Uterus (tissue), 4 donors: ENCODE data around the gene BACH2. TPM values are rescaled to one million over a fixed set of nuclear protein-coding genes. Genes with fewer than 3 reads are reported as not detected.
A peak's percentile ranks its signal among the peaks of the same experiment; 100 is the strongest.

Source experiments
- DNase-seq, 2 donors: peaks; one replicate each; pipeline ENCODE4 v3.0.0-alpha.2; 2019 to 2020
- H3K27ac ChIP-seq, 2 donors: fragments of 200-600 bp; sonication (generic); 1 replicate in 1 of 2; 2 replicates in 1 of 2; pipeline ENCODE4 v1.5.1; 2016 to 2018
- H3K27me3 ChIP-seq, 2 donors: fragments of 200-600 bp; sonication (generic); one replicate each; pipeline ENCODE4 v1.5.1; 2018 to 2019; ENCODE audit warnings: control low read depth in 1 of 2
- H3K36me3 ChIP-seq, 2 donors: fragments of 200-600 bp; sonication (generic); one replicate each; pipeline ENCODE4 v1.5.1; 2019; ENCODE audit warnings: control low read depth in 1 of 2
- H3K4me1 ChIP-seq, 2 donors: fragments of 200-600 bp; sonication (generic); one replicate each; pipeline ENCODE4 v1.5.1; 2018 to 2019; ENCODE audit warnings: control low read depth in 1 of 2
- H3K4me3 ChIP-seq, 2 donors: fragments of 200-600 bp; sonication (generic); 1 replicate in 1 of 2; 2 replicates in 1 of 2; pipeline ENCODE4 v1.5.1; 2018 to 2019; ENCODE audit warnings: mild to moderate bottlenecking in 1 of 2
- H3K9me3 ChIP-seq, 2 donors: fragments of 200-600 bp; sonication (generic); one replicate each; pipeline ENCODE4 v1.5.1; 2019; ENCODE audit warnings: control low read depth in 1 of 2
- POLR2A ChIP-seq, 2 donors: fragments of 450-650 bp; IDR thresholded peaks; one replicate each; pipeline ENCODE4 v1.6.1; 2016; ENCODE audit warnings: antibody characterized with exemption in 2 of 2, mild to moderate bottlenecking in 1 of 2, moderate library complexity in 1 of 2
- intact Hi-C: fragments of 100-400 bp; cut with DNase I; formaldehyde crosslinking; loops from one replicate; pipeline ENCODE4 v1.15.1; 2023; ENCODE audit warnings: low total_unique reads
- total RNA-seq, 4 donors: library from RNA; depleted of rRNA in 3 of 4; stranded (reverse); fragments of >200 nt in 3 of 4; gene quantifications; one replicate each; pipeline versions ENCODE4 v1.1.0 to v1.2.4, GENCODE V29; 2014 to 2023
- TF ChIP-seq, protein P1 (sequence below), 4 experiments: fragments of 200-600 bp in 2 of 4; fragments of 450-650 bp in 2 of 4; sonication (generic) in 2 of 4; IDR thresholded peaks; one replicate each; pipeline ENCODE4 v1.5.1; 2016 to 2019; ENCODE audit warnings: antibody characterized with exemption in 4 of 4, mild to moderate bottlenecking in 2 of 4, moderate library complexity in 1 of 4
- donor health status: DM: yes; HTN: yes; CAD: no.

BACH2 gene
- total RNA-seq, 4 donors from 2014 or later = 1.3 to 15.0 (median 9.7) TPM

DNA sequence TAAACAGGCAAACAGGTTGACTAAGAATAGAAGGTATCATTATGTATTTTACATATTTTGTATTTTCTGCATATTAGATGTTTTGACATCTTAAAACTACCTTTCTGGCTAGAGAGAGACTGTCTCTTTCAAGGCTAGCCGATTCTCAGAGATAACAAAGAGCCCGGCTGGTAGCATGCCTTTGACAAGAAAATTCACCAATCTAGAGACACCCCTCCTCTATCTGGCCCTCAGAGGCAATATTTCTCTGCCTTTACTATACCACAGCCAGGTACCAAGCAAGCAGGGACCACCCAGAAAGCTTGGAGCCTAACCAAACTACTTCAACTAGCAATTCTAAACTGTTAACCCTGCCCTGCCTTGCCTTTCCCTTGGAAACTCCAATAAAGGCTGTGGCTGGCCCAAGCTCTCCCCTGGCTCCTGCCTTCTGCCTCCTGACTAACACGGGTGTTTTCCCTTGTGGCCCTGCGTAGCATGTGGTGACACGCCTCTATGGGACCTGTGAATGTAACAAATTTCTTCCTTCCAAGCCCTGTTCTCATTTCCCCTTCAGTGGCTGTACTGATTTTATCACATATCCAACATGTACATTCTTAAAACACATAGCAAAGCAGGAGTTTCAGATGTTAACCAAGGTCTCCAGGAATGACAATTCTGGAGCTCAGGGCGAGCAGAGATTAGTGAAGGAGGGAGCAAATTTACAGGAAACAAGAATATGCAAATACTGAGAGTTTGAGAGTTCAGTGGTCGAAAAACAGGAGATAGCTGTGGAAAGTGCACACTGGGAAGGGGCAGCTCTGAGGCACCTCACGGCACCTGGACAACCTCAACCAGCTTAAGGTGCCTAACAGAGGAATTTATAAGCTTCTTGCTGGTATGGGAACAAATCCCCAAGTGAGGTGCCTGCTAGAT lies 120.8 kb downstream of the BACH2 start:
- DNase-seq = no peak
- no peaks in the 10 kb centered on the region for H3K27me3 ChIP-seq
- no peak for TF ChIP-seq POLR2A (IDR thresholded peaks at IDR 0.05)
- TF ChIP-seq, protein P1, sequence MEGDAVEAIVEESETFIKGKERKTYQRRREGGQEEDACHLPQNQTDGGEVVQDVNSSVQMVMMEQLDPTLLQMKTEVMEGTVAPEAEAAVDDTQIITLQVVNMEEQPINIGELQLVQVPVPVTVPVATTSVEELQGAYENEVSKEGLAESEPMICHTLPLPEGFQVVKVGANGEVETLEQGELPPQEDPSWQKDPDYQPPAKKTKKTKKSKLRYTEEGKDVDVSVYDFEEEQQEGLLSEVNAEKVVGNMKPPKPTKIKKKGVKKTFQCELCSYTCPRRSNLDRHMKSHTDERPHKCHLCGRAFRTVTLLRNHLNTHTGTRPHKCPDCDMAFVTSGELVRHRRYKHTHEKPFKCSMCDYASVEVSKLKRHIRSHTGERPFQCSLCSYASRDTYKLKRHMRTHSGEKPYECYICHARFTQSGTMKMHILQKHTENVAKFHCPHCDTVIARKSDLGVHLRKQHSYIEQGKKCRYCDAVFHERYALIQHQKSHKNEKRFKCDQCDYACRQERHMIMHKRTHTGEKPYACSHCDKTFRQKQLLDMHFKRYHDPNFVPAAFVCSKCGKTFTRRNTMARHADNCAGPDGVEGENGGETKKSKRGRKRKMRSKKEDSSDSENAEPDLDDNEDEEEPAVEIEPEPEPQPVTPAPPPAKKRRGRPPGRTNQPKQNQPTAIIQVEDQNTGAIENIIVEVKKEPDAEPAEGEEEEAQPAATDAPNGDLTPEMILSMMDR (IDR thresholded peaks at IDR 0.05) = no peak
- no peaks in the 10 kb centered on the region for H3K4me1 ChIP-seq
- no peaks in the 10 kb centered on the region for H3K36me3 ChIP-seq
- no peak overlapping the region for H3K27ac ChIP-seq
- intact Hi-C loops = no loop called here
- no peak overlapping the region for H3K4me3 ChIP-seq
- H3K9me3 ChIP-seq = no peaks in the 10 kb centered on the region

- Histone ChIP-seq H3K4me3 (no peak overlapping the region), H3K27ac (no peak overlapping the region), H3K36me3 (no peaks in the 10 kb centered on the region), H3K27me3 (no peaks in the 10 kb centered on the region), H3K9me3 (no peaks in the 10 kb centered on the region), H3K4me1 (peaks cover 2 to 5% of the 10 kb centered on the region in 2 donors)
- intact Hi-C loops = no loop called here
- TF ChIP-seq, protein P1 (IDR thresholded peaks at IDR 0.05) = no peak
- no peak for TF ChIP-seq POLR2A (IDR thresholded peaks at IDR 0.05)
- DNase-seq = no peak
Observed at GRCh38 chr6:90173262-90173925, 123.2 kb downstream of the BACH2 start.

DNA sequence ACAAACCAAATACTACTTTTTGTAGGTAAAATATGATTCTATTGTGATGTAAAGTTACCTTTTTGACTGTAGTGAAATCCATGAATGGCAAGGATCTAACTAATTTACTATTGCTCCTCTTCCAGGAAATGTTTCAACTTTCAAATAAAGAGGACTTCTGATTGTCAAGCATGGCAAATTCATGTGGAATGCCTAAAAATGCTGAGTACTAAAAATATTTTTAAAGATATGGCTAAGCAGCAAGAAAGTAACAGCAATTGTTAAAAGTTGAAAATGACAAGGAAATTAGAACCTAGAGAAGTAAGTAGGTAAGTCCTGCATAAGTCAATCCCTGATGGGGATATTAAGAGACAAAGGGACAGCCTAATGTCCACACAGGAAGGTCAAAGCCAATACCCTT lies 126.0 kb downstream of the BACH2 start:
- intact Hi-C loops = no loop called here
- Histone ChIP-seq H3K9me3 (no peaks in the 10 kb centered on the region), H3K4me3 (no peak overlapping the region), H3K27me3 (no peaks in the 10 kb centered on the region), H3K27ac (no peak overlapping the region), H3K36me3 (no peaks in the 10 kb centered on the region), H3K4me1 (peaks cover 5% of the 10 kb centered on the region in 2 donors)
- TF ChIP-seq POLR2A (IDR thresholded peaks at IDR 0.05) = no peak
- TF ChIP-seq, protein P1 (IDR thresholded peaks at IDR 0.05) = no peak
- no peak for DNase-seq

DNA sequence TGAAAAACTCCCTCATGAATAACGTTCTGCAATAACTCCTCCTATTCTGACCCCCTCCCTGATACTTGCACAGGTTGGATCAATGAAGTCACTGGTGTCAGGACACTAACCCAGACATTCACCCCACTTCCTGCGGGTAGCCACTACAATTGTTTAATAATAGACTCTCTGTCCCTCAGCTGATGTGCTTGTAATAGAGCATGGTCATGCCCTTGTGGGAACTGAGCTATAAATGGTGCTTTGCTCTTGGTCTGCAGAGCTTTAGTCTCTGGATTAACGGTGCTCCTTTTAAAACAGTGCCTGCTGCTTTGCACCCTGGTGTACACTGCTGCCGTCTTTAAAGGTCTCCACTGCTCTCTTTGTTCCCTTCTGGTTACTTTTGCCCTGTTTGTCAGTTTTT lies 127.3 kb downstream of the BACH2 start:
- no peaks in the 10 kb centered on the region for H3K36me3 ChIP-seq
- intact Hi-C loops = no loop called here
- DNase-seq = no peak
- peaks cover 5% of the 10 kb centered on the region in 2 donors for H3K4me1 ChIP-seq
- peak overlapping the region; percentile 51 to 67 for H3K27ac ChIP-seq
- no peak overlapping the region for H3K4me3 ChIP-seq
- H3K9me3 ChIP-seq = no peaks in the 10 kb centered on the region
- no peaks in the 10 kb centered on the region for H3K27me3 ChIP-seq
- TF ChIP-seq, protein P1 (IDR thresholded peaks at IDR 0.05) = no peak
- no peak for TF ChIP-seq POLR2A (IDR thresholded peaks at IDR 0.05)

DNA sequence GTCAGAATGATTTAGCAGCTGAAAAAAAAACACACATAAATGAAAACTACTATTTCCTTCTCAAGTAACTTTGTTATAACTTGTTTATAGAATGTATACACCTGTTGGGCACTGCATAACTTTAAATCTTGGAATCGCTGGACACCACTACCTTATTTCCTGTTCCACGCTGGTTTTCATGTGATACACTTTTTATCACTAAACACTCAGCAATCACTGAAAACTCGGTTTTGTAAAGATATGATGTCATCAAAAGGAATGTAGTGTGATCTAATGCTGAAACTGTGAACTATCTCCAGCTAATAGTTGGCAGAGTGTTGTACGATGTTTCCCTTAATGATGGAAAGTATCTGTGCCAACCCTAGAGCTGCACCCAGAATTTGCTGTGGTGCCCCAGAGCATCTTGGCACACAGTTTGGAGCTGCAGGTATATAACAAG lies 127.9 kb downstream of the BACH2 start:
- no peak for TF ChIP-seq POLR2A (IDR thresholded peaks at IDR 0.05)
- TF ChIP-seq, protein P1 (IDR thresholded peaks at IDR 0.05) = no peak
- Histone ChIP-seq H3K4me3 (no peak overlapping the region), H3K9me3 (no peaks in the 10 kb centered on the region), H3K27me3 (no peaks in the 10 kb centered on the region), H3K27ac (peak overlapping the region; percentile 51 to 67), H3K36me3 (no peaks in the 10 kb centered on the region), H3K4me1 (peaks cover 5% of the 10 kb centered on the region in 2 donors)
- DNase-seq = no peak
- intact Hi-C loops = no loop called here
